HG02852 (cell line): ENCODE results near the gene TPSAB1.

Experiments
- ATAC-seq: cut with Tn5 transposase; IDR thresholded peaks from one replicate; pipeline ENCODE4 v1.9.1; 2021; ENCODE audit warnings: mild to moderate bottlenecking, moderate library complexity; ENCODE audit not compliant: unreplicated experiment

The TPSAB1 gene

DNA sequence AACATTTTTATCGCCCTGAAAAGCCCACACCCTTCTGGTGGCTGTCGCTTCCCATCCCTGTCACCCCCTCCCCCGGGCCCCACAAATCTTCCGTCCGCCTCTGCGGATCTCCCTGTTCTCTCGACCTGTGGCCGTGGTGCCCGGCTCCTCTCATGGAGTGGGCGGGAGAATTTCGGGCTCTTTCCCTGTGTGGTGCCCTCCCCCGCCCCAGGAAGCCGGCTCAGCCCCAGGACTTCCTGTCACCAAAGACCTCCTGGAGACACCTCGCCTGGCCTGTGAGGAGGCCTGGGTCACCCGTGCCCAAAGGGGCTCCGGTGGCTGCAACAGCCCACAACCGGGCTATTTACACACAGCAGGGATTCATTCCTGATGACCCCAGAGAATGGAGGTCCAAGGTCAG lies 42.8 kb downstream of the TPSAB1 start:
- no peak for ATAC-seq

DNA sequence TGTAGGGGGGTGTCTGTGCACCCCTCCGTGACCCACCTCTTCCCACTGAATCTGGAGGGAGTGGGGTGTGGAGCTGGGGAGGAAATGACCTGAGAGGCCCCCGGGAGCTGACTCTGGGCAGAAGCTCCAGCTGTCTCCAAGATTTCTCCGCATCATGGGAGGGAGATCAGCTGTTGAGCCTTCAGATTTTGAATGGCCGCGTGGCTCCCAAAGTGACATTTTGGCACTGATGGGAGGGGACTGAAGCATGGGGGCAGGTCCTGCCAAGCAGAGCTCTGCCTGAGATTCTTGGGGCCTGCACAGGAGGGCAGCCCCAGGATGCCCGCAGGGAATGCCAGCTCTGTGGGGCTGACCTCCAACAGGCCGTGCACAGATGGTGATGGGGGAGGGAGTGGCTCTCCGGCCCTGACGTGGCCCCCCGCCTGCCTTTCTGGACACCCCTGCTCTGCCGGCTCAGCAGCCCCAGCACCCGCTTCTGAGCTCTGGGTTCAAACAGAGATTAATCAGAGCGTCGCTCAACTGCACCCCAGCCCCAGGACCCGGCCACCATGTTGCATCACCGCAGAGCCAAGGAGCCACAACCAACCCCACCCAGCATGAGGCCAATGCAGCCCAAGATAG lies 43.6 kb downstream of the TPSAB1 start:
- ATAC-seq = no peak

DNA sequence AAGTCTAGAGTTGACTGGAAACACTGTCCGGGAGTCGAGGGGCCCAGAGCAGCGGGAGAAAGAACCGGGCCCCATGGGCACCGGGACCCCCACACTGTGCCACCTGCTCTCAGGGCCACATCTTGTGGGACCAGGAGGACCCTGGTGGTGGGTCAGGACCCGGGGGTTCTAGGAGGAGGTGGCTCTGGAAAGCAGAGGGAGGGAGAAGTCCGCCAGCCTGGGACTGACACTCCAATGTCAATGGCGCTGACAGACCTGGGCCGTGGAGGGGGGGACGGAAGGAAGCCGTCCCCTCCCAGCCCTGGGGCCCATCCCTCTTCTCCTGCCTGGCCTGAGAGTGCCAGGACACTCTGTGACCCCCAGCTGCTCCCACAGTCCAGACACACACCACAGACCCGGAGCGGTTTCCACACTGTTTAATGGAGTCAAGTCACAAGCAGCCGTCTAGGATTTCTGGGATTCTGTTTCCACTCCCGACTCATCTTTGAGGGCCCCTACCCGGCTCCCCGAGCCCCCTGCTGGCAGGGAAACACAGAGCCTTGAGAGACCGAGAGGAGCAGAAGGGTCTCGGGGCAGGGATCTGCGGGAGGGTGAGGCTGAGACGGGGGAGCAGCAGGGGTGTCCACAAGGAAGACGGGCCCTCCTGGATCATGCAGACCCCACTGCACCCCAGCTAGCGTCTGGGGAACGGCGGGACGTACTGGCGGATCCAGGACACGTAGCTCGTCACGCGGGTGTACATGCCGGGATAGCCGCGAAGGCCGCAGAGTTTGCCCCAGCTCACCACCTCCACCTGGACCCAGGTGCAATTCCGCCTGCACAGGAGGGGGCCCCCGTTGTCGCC lies 45.4 kb downstream of the TPSAB1 start:
- ATAC-seq = no peak

DNA sequence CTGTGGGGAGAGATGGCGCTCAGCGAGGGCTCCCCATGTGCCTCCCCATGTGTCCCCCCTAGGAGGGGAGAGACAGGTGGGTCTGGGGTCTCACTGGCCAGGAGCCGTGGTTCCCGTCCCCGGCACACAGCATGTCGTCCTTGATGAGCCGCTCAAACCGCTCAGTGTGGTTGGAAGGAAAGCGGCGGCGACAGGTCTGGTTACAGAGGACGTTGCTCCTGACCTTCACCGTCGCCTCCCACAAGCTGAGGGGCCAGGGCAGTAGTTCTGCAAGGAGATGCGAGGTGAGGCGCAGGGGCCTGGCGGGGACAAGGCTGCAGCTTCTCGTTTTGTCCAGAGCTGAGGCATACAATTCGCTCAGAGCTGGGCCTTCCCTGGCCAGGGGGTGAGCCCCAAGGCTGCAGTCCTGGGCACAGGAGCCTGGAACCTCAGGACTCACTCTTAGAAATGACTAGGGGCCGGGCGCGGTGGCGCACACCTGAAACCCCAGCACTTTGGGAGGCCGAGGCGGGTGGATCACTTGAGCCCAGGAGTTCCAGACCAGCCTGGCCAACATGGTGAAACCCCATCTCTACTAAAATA lies 46.1 kb downstream of the TPSAB1 start:
- no peak for ATAC-seq

DNA sequence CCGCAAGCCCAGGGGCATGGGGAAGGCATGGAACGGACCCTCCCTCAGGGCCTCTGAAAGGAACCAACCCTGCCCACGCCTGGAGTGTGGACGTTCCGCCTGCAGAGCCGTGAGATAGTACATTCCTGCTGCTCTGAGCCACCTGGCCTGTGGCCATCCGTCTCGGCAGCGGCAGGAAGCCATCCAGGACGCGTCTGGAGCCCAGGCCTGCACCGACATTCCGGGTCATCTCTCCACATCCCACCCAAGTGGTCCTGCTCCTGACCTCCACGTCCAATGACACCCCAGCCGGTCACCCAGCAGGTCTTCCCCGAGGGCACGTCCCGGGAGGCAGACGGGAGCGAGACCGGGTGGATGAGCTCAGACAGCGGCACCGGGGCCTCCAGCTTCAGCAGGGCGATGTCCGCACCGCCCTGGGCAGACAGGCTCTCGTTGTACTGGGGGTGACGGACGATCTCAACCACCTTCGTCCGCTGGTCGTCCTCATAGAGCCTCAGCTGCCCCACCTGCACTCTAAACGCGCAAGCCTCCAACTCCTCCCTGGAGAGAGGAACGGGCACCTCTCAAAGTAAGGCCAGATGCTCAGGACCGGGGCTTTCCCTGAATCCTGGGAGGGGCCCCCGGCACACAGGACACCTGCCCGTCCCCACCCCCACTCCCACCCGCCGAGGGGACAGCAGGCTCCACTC lies 47.6 kb downstream of the TPSAB1 start:
- ATAC-seq = no peak

DNA sequence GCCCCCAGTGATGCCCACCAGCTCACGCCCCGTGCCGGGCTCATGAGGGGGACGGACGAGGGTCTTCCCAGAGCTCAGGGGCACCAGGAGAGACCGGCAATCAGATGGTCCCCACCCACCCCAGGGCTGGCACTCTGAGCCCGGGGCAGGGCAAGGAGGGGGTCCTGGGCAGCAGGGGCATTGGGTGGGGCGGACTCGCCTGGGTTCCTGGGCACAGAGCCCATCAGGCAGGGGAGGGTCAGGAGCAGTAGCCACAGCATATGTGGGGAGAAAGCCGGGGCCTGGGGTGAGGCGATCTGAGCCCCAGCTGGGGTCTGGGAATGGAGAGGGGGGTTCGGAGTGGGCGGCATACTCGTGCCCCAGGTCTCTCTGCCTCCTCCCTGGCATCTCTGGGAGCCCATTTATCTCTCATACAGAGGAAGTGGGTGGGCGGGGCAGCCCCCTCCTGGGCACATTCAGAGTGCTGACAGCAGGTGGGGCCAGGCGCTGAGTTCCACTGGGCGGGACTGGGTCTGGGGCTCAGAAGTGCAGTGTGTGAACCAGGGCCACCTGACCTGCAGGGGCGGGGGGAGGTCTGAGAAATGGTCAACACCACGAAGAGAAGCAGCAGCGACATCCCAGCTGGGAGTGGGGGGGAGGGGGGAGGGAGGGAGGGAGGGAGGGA lies 48.4 kb downstream of the TPSAB1 start:
- no peak for ATAC-seq

DNA sequence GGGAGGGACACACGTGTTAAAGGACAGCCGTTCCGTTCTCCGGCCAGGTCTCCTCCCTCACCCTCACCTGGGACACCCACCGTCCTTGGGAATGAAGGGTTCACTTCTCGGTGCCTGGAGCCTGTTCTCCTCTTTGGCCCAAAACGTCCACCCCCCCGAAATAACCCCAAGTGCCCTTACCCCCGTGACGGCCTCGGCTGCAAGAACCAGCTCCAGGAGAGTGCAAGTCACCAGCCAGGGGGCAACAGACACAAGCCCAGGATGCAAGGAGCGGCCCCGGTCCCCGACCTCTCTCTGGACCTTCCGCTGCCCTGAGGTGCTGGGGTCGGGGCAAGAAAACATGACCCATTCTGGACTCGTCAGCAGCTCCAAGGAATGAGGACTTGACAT lies 49.0 kb downstream of the TPSAB1 start:
- ATAC-seq = no peak

DNA sequence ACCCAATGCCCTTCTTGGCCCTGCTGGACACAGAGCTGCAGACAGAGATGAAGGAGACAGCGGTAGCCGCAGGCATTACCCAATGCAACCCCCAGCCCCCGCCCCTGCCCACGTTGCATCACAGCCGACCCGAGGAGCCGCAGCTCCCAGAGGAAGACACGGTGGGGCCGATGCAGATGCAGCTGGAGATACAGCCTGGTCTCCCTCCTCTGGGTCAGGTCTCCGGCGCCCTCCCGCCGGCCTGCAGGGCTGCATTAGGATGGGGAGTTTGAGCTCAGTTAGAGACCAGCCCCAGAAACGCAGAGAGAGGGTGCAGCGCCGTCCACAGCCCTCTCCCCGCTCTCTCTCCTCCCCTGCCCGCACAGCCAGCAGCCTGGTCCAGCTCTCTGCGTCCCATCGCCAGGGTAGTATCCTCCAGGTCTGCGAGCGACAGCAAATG lies 49.6 kb downstream of the TPSAB1 start:
- ATAC-seq = no peak

DNA sequence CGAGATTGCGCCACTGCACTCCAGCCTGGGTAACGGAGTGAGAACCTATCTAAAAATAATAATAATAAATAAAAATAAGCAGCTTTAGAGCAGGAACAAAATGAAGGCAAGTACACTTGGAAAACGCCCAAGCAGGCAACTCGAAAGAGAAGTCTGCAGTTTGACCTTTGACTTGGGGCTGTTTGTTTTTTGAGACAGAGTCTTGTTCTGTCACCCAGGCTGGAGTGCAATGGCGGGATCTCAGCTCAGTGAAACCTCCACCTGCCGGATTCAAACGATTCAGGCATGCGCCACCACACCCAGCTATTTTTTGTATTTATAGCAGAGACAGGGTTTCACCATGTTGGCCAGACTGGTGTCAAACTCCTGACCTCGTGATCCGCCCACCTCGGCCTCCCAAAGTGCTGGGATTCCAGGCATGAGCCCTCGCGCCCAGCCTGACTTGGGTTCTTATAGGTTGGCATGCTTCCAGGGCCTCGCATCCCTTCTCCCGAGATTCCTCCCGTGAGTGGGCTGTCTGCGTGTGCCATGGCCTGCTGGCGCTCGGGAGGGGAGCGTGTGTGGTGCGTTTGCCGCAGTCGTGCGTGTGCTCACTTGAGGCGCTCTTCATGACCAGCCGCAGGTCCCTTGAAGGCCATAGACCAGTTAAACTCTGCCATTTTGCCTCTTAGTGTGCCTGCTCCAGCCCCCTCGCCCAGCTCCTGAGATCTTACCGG lies 50.5 kb downstream of the TPSAB1 start:
- ATAC-seq = no peak

DNA sequence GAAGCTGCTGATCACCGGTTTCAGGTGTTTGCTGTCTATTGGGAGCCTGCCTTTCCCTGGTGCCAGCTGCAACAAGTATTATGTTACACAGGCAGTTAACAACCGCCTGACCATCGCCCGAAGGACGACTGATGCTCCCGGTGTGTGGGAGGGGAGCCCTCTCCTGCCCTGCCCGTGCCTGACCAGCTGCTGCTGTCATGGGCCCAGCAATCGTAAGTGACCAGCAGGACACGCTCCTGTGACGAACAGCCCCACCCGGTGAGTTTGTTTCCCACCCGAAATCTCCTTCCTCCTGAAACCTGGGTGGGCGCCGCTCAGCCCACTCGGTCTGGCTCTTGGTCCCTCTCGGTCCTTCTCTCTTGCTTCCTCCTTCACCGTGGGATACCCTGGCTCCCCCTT lies 51.1 kb downstream of the TPSAB1 start:
- ATAC-seq = no peak
